GM18507 (cell line): ENCODE results near the gene MKNK2.
"Not testable (repeated sequence)": the region's sequence is repeated elsewhere in the genome, so short reads cannot be mapped to it uniquely, and the experiment has no call there.

Source experiments
- DNase-seq: peaks from one replicate; pipeline ENCODE4 v3.0.0; 2011; ENCODE audit warnings: low read depth; ENCODE audit not compliant: insufficient read length; ENCODE audit errors: extremely low spot score
- FAIRE-seq: peaks from 2 replicates; lab custom pipeline; 2011; peaks lifted over from hg19 to GRCh38; lab: Jason Lieb, UNC

MKNK2 gene

DNA sequence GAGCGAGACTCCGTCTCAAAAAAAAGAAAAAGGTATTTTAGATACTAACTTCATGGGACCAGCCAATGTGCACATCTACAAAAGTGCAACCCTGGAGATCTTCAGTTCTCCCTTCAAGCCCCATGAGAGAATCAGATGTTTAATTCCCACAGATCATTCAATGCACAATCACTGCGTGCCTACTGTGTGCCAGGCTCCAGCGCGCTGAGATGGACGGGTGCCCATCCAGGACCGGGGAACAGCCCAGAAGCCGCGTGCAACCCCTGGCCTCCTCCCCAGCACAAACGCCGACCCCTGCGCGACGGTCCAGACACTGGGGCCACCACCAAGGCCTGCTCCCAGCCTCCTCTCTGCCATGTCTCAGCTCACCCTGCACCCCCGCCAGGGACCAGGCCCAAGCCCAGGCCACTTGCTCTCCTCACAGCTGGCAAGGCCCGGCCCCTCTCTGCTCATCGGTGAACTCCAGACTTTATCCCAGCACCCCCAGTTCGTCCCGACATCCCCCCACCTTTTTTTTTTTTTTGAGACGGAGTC lies 40.8 kb downstream of the MKNK2 start:
- no peak for DNase-seq
- FAIRE-seq = no peak

GRCh38 chr19:2003874-2004273 lies 47.2 kb downstream of the MKNK2 start:
- DNase-seq (no peak), FAIRE-seq (no peak)

DNA sequence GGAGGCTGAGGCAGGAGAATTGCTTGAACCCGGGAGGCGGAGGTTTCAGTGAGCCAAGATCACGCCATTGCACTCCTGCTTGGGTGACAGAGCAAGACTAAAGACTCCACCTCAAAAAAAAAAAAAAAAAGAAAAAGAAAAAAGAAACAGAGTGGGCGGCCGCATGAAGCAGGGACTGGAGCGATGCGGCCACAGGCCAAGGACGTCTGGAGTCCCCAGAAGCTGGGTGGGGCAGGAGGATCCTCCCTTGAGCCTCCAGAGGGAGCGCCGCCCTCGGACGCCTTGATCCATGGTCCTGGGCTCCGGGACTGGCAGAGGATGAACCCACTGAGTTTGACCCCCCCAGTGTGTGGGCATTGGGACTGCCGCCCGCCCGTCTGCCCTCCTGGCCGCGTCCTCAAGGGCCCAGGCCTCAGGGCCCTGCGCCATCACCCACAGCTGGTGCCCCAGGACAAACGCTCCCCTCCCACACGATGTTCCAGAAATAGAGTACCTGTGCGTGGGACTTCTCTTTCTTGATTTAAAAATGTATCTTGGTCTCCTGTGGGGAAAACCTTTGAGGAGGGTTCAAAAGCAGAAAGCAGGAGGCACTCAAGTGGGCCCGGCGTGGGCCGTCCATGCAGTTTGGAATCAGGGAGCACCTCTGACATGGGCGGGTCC lies 51.1 kb downstream of the MKNK2 start:
- no peak for FAIRE-seq
- no peak for DNase-seq

DNA sequence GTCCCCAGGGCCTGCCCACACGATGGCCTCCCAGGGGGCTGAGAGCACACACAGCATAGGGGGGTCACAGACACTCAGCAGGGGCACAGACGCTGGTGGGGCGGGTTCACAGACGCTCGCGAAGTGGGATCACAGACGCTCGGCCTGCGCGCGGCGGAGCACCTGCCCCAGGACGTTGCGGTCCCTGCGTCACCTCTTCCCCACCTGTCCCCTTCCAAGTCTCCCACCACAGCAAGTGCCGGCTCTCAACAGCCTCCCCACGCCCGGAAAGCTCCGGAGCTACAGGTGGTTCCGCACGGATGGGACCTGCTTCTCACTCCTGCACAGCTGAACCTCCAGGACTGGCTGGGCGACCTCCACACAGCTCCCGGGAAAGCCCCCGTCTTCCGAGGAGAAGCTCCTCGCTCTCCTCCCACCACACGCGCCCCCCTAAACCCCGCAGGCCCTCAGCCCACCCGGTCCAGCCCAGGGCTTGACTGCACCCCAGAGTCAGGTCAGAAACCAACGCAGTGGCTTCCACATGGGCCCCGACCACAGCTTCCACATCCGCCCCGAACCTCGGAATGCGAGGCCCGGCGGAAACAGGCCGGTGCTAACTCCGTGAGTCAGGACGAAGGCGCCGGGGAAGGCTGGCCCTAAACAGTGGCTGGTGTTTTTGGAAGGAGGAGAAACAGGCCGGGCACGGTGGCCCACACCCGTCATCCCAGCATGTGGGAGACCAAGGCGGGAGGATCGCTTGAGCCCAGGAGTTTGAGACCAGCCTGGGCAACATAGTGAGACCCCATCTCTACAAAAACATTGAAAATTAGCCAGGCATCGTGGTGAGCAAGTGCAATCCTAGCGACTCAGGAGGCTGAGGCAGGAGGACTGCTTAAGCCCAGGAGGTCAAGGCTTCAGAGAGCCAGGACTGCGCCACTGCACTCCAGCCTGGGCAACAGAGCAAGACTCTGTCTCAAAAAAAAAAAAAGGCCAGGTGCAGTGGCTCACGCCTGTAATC lies 52.0 kb downstream of the MKNK2 start:
- FAIRE-seq (no peak), DNase-seq (no peak)

GRCh38 chr19:1997353-1998233 lies 53.5 kb downstream of the MKNK2 start:
- DNase-seq (no peak), FAIRE-seq (no peak)

DNA sequence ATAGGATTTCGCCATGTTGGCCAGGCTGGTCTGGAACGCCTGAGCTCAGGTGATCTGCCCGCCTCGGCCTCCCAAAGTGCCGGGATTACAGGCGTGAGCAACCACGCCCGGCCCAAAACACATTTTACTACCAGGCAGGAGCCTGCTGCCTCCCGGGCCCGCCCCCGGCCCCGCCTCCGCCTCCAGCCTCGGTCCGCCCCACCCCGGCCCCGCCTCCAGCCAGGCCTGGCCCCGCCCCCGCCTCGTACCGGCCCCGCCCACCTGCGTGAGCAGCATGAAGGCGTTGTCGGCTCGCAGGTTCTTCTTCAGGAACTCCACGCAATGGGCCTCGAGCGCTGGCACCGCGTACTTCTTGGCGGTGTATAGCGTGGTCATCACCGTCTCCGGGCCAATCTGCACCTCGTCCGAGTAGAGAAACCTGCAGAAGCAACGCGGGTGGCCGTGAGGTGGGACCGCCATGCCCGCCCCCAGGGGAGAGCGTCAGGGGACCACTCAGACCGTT lies 58.2 kb downstream of the MKNK2 start:
- FAIRE-seq = no peak
- DNase-seq = no peak

- DNase-seq = no peak
- FAIRE-seq = no peak
These were observed 59.8 kb downstream of the MKNK2 start for GRCh38 chr19:1991018-1991913.

DNA sequence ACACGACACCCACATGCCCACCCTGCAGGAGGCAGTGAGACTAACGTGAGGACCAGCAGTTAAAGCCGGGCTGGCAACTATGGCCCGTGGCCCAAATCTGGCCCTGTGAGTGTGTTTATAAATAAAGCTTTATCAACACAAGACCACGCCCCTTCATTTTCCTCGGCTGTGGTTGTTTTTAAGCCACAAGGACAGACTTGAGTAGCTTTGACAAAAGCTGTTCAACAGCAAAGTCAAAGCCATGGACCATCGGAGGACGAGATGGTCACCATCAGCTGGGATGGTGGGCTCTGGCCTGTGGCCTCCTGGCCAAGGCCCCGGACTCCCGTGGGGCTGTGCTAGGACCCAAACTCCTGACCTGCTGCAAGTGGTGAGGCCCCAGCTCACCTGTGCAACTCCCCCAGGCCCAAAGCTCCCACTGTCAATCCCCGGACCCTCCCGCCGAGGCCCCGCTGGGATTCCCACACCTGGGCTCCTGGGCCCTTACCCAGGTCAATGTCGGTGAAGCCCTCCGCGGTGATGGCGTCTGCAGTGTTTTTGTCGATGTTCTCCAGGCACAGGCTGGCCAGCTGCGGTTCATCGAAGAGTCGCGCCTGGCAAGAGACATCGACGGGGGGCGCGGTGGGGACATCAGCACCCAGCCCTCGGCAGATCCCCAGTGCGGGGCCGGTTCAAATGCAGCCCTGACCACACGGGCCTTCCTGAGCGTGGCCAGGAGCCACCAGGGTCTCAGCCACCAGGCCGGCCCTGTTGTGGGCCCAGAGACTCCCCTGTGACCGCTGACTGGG lies 60.6 kb downstream of the MKNK2 start:
- no peak for FAIRE-seq
- DNase-seq = no peak

GRCh38 chr19:1989513-1990229 lies 61.4 kb downstream of the MKNK2 start:
- DNase-seq (no peak), FAIRE-seq (no peak)

DNA sequence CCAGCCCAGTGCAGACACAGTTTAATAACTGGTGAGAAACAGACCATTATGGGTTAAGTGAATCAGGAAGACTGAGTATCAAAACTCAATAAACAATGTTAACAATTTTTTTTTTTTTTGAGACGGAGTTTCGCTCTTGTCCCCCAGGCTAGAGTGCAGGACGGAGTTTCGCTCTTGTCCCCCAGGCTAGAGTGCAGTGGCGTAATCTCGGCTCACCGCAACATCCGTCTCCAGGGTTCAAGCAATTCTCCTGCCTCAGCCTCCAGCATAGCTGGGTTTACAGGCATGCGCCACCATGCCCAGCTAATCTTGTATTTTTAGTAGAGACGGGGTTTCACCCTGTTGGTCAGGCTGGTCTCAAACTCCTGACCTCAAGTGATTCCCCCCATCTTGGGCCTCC lies 62.6 kb downstream of the MKNK2 start:
- not testable (repeated sequence) for FAIRE-seq, DNase-seq
